Measurements from ENCODE around the gene PICK1.

Gene PICK1

GRCh38 chr22:38051900-38052862 lies 5.0 kb upstream of the PICK1 start:
- H3K36me3 ChIP-seq (ENCODE audit: insufficient read depth, low read length): no peaks in the 10 kb centered on the region
- peaks cover 3% of the 10 kb centered on the region; the same call in 1 of the 2 replicates for H3K4me1 ChIP-seq (ENCODE audit: insufficient read depth, low read length)
- H3K9ac ChIP-seq (ENCODE audit: low read depth, low read length): no peak overlapping the region
- no peaks in the 10 kb centered on the region for H3K9me3 ChIP-seq (ENCODE audit: control insufficient read depth, insufficient read depth, low read length)

- Histone ChIP-seq H3K4me1 (ENCODE audit: insufficient read depth, low read length) (0 out of 2 replicates have a peak, but pooled peaks cover 3% of the 10 kb centered on the region), H3K9me3 (ENCODE audit: control insufficient read depth, insufficient read depth, low read length) (no peaks in the 10 kb centered on the region), H3K36me3 (ENCODE audit: insufficient read depth, low read length) (peaks cover 11% of the 10 kb centered on the region; the same call in 1 of the 2 replicates), H3K9ac (ENCODE audit: low read depth, low read length) (no peak overlapping the region)
Observed at GRCh38 chr22:38062791-38063190, 5.6 kb downstream of the PICK1 start.

GRCh38 chr22:38065539-38065938 lies 8.3 kb downstream of the PICK1 start:
- H3K9ac ChIP-seq (ENCODE audit: low read depth, low read length): no peak overlapping the region
- H3K9me3 ChIP-seq (ENCODE audit: control insufficient read depth, insufficient read depth, low read length): no peaks in the 10 kb centered on the region
- H3K4me1 ChIP-seq (ENCODE audit: insufficient read depth, low read length): no peaks in the 10 kb centered on the region
- peaks cover 13% of the 10 kb centered on the region; the same call in 1 of the 2 replicates for H3K36me3 ChIP-seq (ENCODE audit: insufficient read depth, low read length)

GRCh38 chr22:38066381-38067027 lies 9.3 kb downstream of the PICK1 start:
- peaks cover 13% of the 10 kb centered on the region; the same call in 1 of the 2 replicates for H3K36me3 ChIP-seq (ENCODE audit: insufficient read depth, low read length)
- no peaks in the 10 kb centered on the region for H3K9me3 ChIP-seq (ENCODE audit: control insufficient read depth, insufficient read depth, low read length)
- H3K4me1 ChIP-seq (ENCODE audit: insufficient read depth, low read length): no peaks in the 10 kb centered on the region
- no peak overlapping the region for H3K9ac ChIP-seq (ENCODE audit: low read depth, low read length)

- Histone ChIP-seq H3K4me1 (ENCODE audit: insufficient read depth, low read length) (no peaks in the 10 kb centered on the region), H3K9me3 (ENCODE audit: control insufficient read depth, insufficient read depth, low read length) (no peaks in the 10 kb centered on the region), H3K36me3 (ENCODE audit: insufficient read depth, low read length) (peaks cover 13% of the 10 kb centered on the region; the same call in 1 of the 2 replicates), H3K9ac (ENCODE audit: low read depth, low read length) (no peak overlapping the region)
Observed at GRCh38 chr22:38067028-38067415, 9.8 kb downstream of the PICK1 start.

- H3K9me3 ChIP-seq (ENCODE audit: control insufficient read depth, insufficient read depth, low read length): no peaks in the 10 kb centered on the region
- H3K36me3 ChIP-seq (ENCODE audit: insufficient read depth, low read length): peaks cover 16% of the 10 kb centered on the region
- H3K4me1 ChIP-seq (ENCODE audit: insufficient read depth, low read length): no peaks in the 10 kb centered on the region
- H3K9ac ChIP-seq (ENCODE audit: low read depth, low read length): no peak overlapping the region
Observed at GRCh38 chr22:38067761-38068360, 10.7 kb downstream of the PICK1 start.

- peaks cover 20% of the 10 kb centered on the region for H3K36me3 ChIP-seq (ENCODE audit: insufficient read depth, low read length)
- no peaks in the 10 kb centered on the region for H3K4me1 ChIP-seq (ENCODE audit: insufficient read depth, low read length)
- H3K9me3 ChIP-seq (ENCODE audit: control insufficient read depth, insufficient read depth, low read length): no peaks in the 10 kb centered on the region
- H3K9ac ChIP-seq (ENCODE audit: low read depth, low read length): no peak overlapping the region
Observed at GRCh38 chr22:38068641-38069371, 11.6 kb downstream of the PICK1 start.

- H3K4me1 ChIP-seq (ENCODE audit: insufficient read depth, low read length): no peaks in the 10 kb centered on the region
- H3K9me3 ChIP-seq (ENCODE audit: control insufficient read depth, insufficient read depth, low read length): no peaks in the 10 kb centered on the region
- H3K9ac ChIP-seq (ENCODE audit: low read depth, low read length): no peak overlapping the region
- peaks cover 20% of the 10 kb centered on the region for H3K36me3 ChIP-seq (ENCODE audit: insufficient read depth, low read length)
Observed at GRCh38 chr22:38069372-38070249, 12.4 kb downstream of the PICK1 start.

- no peak overlapping the region for H3K9ac ChIP-seq (ENCODE audit: low read depth, low read length)
- no peaks in the 10 kb centered on the region for H3K9me3 ChIP-seq (ENCODE audit: control insufficient read depth, insufficient read depth, low read length)
- no peaks in the 10 kb centered on the region for H3K4me1 ChIP-seq (ENCODE audit: insufficient read depth, low read length)
- peaks cover 19% of the 10 kb centered on the region for H3K36me3 ChIP-seq (ENCODE audit: insufficient read depth, low read length)
Observed at GRCh38 chr22:38070250-38070921, 13.2 kb downstream of the PICK1 start.

GRCh38 chr22:38071421-38072321 lies 14.5 kb downstream of the PICK1 start:
- 0 out of 2 replicates have a peak, but pooled peaks cover 3% of the 10 kb centered on the region for H3K4me1 ChIP-seq (ENCODE audit: insufficient read depth, low read length)
- H3K36me3 ChIP-seq (ENCODE audit: insufficient read depth, low read length): peaks cover 13% of the 10 kb centered on the region
- no peak overlapping the region for H3K9ac ChIP-seq (ENCODE audit: low read depth, low read length)

GRCh38 chr22:38072322-38073149 lies 15.3 kb downstream of the PICK1 start:
- Histone ChIP-seq H3K36me3 (ENCODE audit: insufficient read depth, low read length) (peaks cover 13% of the 10 kb centered on the region), H3K9ac (ENCODE audit: low read depth, low read length) (no peak overlapping the region), H3K4me1 (ENCODE audit: insufficient read depth, low read length) (0 out of 2 replicates have a peak, but pooled peaks cover 3% of the 10 kb centered on the region), H3K9me3 (ENCODE audit: control insufficient read depth, insufficient read depth, low read length) (no peaks in the 10 kb centered on the region)

More at GRCh38 chr22:38071421-38072321, 14.5 kb downstream of the PICK1 start:
- H3K9me3 ChIP-seq (ENCODE audit: control insufficient read depth, insufficient read depth, low read length): no peaks in the 10 kb centered on the region
